Left forelimb (tissue), 1 donor: ENCODE data around the gene TSPAN16.
A peak's percentile ranks its signal among the peaks of the same experiment; 100 is the strongest.

Experiments
- DNase-seq: peaks from one replicate; pipeline ENCODE4 v3.0.0-alpha.2; 2018; ENCODE audit warnings: low spot score

The TSPAN16 gene

GRCh38 chr19:11268783-11269267, 27.1 kb upstream of the TSPAN16 start:
- no peak for DNase-seq

- DNase-seq: no peak
These were observed 26.6 kb upstream of the TSPAN16 start for GRCh38 chr19:11269408-11269807.

- DNase-seq: no peak
These were observed 22.7 kb upstream of the TSPAN16 start for GRCh38 chr19:11273296-11273695.

- no peak for DNase-seq
These were observed 22.0 kb upstream of the TSPAN16 start for GRCh38 chr19:11273989-11274388.

GRCh38 chr19:11274533-11275086, 21.4 kb upstream of the TSPAN16 start:
- DNase-seq: no peak

GRCh38 chr19:11278670-11279069, 17.3 kb upstream of the TSPAN16 start:
- no peak for DNase-seq

GRCh38 chr19:11279505-11280236, 16.3 kb upstream of the TSPAN16 start:
- DNase-seq: no peak

- DNase-seq: no peak
These were observed 14.5 kb upstream of the TSPAN16 start for GRCh38 chr19:11281356-11282049.

- DNase-seq: no peak
These were observed 11.4 kb upstream of the TSPAN16 start for GRCh38 chr19:11284515-11284914.

GRCh38 chr19:11286312-11286974, 9.5 kb upstream of the TSPAN16 start:
- no peak for DNase-seq

- no peak for DNase-seq
These were observed 7.6 kb upstream of the TSPAN16 start for GRCh38 chr19:11288349-11288748.

GRCh38 chr19:11290256-11290655, 5.7 kb upstream of the TSPAN16 start:
- no peak for DNase-seq

GRCh38 chr19:11291415-11291814, 4.5 kb upstream of the TSPAN16 start:
- no peak for DNase-seq

- DNase-seq: no peak
These were observed 4.0 kb upstream of the TSPAN16 start for GRCh38 chr19:11291991-11292390.

GRCh38 chr19:11293433-11294389, 2.2 kb upstream of the TSPAN16 start:
- peak; percentile 97 for DNase-seq

GRCh38 chr19:11295180-11295579, 780 bp upstream of the TSPAN16 start:
- no peak for DNase-seq

- DNase-seq: no peak
These were observed 304 bp downstream of the TSPAN16 start for GRCh38 chr19:11296264-11296663.

- no peak for DNase-seq
These were observed 4.2 kb downstream of the TSPAN16 start for GRCh38 chr19:11299946-11300810.

- DNase-seq: no peak
These were observed 4.8 kb downstream of the TSPAN16 start for GRCh38 chr19:11300811-11301120.

GRCh38 chr19:11304936-11305335, 9.0 kb downstream of the TSPAN16 start:
- no peak for DNase-seq

- no peak for DNase-seq
These were observed 10.4 kb downstream of the TSPAN16 start for GRCh38 chr19:11306337-11306736.
